PC-9 (cell line): ENCODE results near the gene KCNH2. TPM values are rescaled to one million over a fixed set of nuclear protein-coding genes. Genes with fewer than 3 reads are reported as not detected.

ENCODE experiments used
- BruUV-seq: library from RNA; stranded (reverse); fragments of 400-500 nt; replicated peaks from 2 replicates; lab custom pipeline; 2021; lab: Mats Ljungman, UMichigan
- CTCF ChIA-PET: fragments of 300-600 bp; sonication (Branson Sonifier 250); formaldehyde crosslinking; loops from one replicate; lab custom pipeline; 2022; ENCODE audit warnings: antibody characterized with exemption; lab: Charles Lee
- POLR2A ChIA-PET: fragments of 300-600 bp; sonication (Branson Sonifier 250); formaldehyde crosslinking; loops from one replicate; lab custom pipeline; 2022; ENCODE audit warnings: antibody characterized with exemption; ENCODE audit not compliant: unreplicated experiment; lab: Charles Lee
- DNase-seq, 2 experiments: peaks; one replicate each; pipeline versions ENCODE4 v3.0.0 to v3.0.0-alpha.2; 2015 to 2022; ENCODE audit warnings: mixed read lengths in 1 of 2
- H2AFZ ChIP-seq: fragments of 200-600 bp; sonication (generic); 2 replicates; pipeline ENCODE4 v1.8.1; 2017; ENCODE audit warnings: antibody characterized with exemption
- H3F3A ChIP-seq: fragments of 200-600 bp; sonication (generic); 2 replicates; pipeline ENCODE4 v1.8.1; 2017; ENCODE audit warnings: antibody characterized with exemption, mild to moderate bottlenecking, low read depth; ENCODE audit not compliant: insufficient read depth
- H3K27ac ChIP-seq: fragments of 200-600 bp; sonication (generic); 2 replicates; pipeline ENCODE4 v1.6.1; 2016; ENCODE audit warnings: mixed run types
- H3K27me3 ChIP-seq: fragments of 200-600 bp; sonication (generic); 2 replicates; pipeline ENCODE4 v1.6.1; 2016; ENCODE audit warnings: low read depth, mixed run types; ENCODE audit not compliant: insufficient read depth
- H3K36me3 ChIP-seq: fragments of 200-600 bp; sonication (generic); 2 replicates; pipeline ENCODE4 v1.6.1; 2016; ENCODE audit warnings: low read depth, mixed run types
- H3K4me1 ChIP-seq: fragments of 200-600 bp; sonication (generic); replicated peaks from 2 replicates; pipeline ENCODE4 v1.6.1; 2016; ENCODE audit warnings: mixed run types; ENCODE audit not compliant: insufficient read depth
- H3K4me2 ChIP-seq: fragments of 200-600 bp; sonication (generic); 2 replicates; pipeline ENCODE4 v1.6.1; 2017; ENCODE audit warnings: mixed run types
- H3K4me3 ChIP-seq: fragments of 200-600 bp; sonication (generic); 2 replicates; pipeline ENCODE4 v1.6.1; 2016; ENCODE audit warnings: mixed run types
- H3K79me2 ChIP-seq: fragments of 200-600 bp; sonication (generic); 2 replicates; pipeline ENCODE4 v1.6.1; 2017; ENCODE audit warnings: low read depth, mixed run types
- H3K9me2 ChIP-seq: fragments of 200-600 bp; sonication (generic); 2 replicates; pipeline ENCODE4 v1.8.1; 2017; ENCODE audit warnings: mild to moderate bottlenecking; ENCODE audit not compliant: insufficient read depth
- H3K9me3 ChIP-seq: fragments of 200-600 bp; sonication (generic); 2 replicates; pipeline ENCODE4 v1.8.1; 2016; ENCODE audit warnings: low read depth; ENCODE audit not compliant: insufficient read depth
- H4K20me1 ChIP-seq: fragments of 200-600 bp; sonication (generic); 2 replicates; pipeline ENCODE4 v1.8.1; 2017; ENCODE audit not compliant: insufficient read depth
- EZH2 ChIP-seq: fragments of 200-600 bp; sonication (generic); IDR thresholded peaks from 2 replicates; pipeline ENCODE4 v1.8.0; 2017; ENCODE audit warnings: antibody characterized with exemption, low read depth
- intact Hi-C: fragments of 100-400 bp; cut with micrococcal nuclease; formaldehyde crosslinking; loops from one replicate; pipeline ENCODE4 v1.10.0; 2022; ENCODE audit not compliant: unreplicated experiment
- total RNA-seq: library from RNA; stranded (reverse); gene quantifications from 2 replicates; pipeline ENCODE4 v1.2.3, GENCODE V29; 2021
- TF ChIP-seq, protein P1 (sequence below): fragments of 200-600 bp; sonication (generic); conservative IDR thresholded peaks from 2 replicates; pipeline ENCODE4 v1.6.1; 2017; ENCODE audit warnings: mixed run types, antibody characterized with exemption, mild to moderate bottlenecking, moderate library complexity

The KCNH2 gene
- total RNA-seq, 1 experiment from 2014 or later: 1.5 TPM

DNA sequence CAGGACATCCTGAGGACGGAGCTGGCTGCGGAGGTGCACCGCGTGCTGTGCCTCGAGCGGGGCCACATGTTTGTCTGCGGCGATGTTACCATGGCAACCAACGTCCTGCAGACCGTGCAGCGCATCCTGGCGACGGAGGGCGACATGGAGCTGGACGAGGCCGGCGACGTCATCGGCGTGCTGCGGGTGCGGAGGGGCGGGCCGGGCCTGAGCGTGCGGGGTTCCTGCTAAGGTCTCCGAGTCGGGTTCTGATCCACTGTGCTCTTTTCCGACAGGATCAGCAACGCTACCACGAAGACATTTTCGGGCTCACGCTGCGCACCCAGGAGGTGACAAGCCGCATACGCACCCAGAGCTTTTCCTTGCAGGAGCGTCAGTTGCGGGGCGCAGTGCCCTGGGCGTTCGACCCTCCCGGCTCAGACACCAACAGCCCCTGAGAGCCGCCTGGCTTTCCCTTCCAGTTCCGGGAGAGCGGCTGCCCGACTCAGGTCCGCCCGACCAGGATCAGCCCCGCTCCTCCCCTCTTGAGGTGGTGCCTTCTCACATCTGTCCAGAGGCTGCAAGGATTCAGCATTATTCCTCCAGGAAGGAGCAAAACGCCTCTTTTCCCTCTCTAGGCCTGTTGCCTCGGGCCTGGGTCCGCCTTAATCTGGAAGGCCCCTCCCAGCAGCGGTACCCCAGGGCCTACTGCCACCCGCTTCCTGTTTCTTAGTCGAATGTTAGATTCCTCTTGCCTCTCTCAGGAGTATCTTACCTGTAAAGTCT is 35.8 kb upstream of the KCNH2 start:
- intact Hi-C loops: no loop called here

DNA sequence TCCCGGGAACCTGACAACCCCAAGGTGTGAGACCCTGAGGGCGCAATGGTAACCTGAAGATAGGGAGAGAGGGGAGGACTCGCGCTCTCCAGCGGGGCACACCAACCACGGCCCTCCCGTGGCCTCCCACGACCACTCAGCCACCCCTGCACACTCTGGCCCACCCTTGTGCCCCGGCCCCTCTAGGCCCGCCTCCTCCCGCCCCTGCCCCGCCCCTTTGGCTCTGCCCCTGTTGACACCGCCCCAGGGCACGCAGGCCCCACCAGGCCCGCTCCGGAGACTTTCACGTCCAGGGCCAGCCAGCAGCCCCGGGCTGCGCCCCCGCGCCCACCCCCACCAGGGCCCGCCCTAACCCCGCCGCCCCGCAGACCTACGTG is 35.2 kb upstream of the KCNH2 start:
- Histone ChIP-seq H3K4me2 (no peak overlapping the region), H3K27me3 (no peaks in the 10 kb centered on the region), H3K4me3 (no peak overlapping the region), H3K36me3 (no peaks in the 10 kb centered on the region), H3K9me3 (no peaks in the 10 kb centered on the region), H3K9me2 (no peaks in the 10 kb centered on the region), H3F3A (peaks cover 14% of the 10 kb centered on the region), H2AFZ (no peak overlapping the region), H4K20me1 (no peaks in the 10 kb centered on the region), H3K27ac (no peak overlapping the region), H3K4me1 (peaks cover 18% of the 10 kb centered on the region), H3K79me2 (no peaks in the 10 kb centered on the region)
- TF ChIP-seq EZH2: no peak
- TF ChIP-seq, protein P1, sequence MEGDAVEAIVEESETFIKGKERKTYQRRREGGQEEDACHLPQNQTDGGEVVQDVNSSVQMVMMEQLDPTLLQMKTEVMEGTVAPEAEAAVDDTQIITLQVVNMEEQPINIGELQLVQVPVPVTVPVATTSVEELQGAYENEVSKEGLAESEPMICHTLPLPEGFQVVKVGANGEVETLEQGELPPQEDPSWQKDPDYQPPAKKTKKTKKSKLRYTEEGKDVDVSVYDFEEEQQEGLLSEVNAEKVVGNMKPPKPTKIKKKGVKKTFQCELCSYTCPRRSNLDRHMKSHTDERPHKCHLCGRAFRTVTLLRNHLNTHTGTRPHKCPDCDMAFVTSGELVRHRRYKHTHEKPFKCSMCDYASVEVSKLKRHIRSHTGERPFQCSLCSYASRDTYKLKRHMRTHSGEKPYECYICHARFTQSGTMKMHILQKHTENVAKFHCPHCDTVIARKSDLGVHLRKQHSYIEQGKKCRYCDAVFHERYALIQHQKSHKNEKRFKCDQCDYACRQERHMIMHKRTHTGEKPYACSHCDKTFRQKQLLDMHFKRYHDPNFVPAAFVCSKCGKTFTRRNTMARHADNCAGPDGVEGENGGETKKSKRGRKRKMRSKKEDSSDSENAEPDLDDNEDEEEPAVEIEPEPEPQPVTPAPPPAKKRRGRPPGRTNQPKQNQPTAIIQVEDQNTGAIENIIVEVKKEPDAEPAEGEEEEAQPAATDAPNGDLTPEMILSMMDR: no peak
- no peak for DNase-seq
- no TSS peak for BruUV-seq
- intact Hi-C loops: no loop called here
- ChIA-PET POLR2A (no interaction called here), CTCF (no interaction called here)

More for the DNA sequence above, 35.8 kb upstream of the KCNH2 start:
- TF ChIP-seq, protein P1: no peak
- no peak for TF ChIP-seq EZH2
- no peaks in the 10 kb centered on the region for H3K79me2 ChIP-seq
- H3F3A ChIP-seq: peaks cover 12% of the 10 kb centered on the region
- H4K20me1 ChIP-seq: no peaks in the 10 kb centered on the region
- no TSS peak for BruUV-seq
- H3K9me3 ChIP-seq: no peaks in the 10 kb centered on the region
- no peaks in the 10 kb centered on the region for H3K9me2 ChIP-seq
- H3K4me1 ChIP-seq: peaks cover 18% of the 10 kb centered on the region
- no peak for DNase-seq
- no peak overlapping the region for H3K27ac ChIP-seq
- no peak overlapping the region for H3K4me2 ChIP-seq
- H3K27me3 ChIP-seq: no peaks in the 10 kb centered on the region
- ChIA-PET POLR2A (interaction anchor here (0.7 kb wide), 1 partner anchor 25 kb away, joined by 4 read pairs; no protein-coding TSS in a partner anchor), CTCF (no interaction called here)
- no peak overlapping the region for H3K4me3 ChIP-seq
- no peak overlapping the region for H2AFZ ChIP-seq
- no peaks in the 10 kb centered on the region for H3K36me3 ChIP-seq

DNA sequence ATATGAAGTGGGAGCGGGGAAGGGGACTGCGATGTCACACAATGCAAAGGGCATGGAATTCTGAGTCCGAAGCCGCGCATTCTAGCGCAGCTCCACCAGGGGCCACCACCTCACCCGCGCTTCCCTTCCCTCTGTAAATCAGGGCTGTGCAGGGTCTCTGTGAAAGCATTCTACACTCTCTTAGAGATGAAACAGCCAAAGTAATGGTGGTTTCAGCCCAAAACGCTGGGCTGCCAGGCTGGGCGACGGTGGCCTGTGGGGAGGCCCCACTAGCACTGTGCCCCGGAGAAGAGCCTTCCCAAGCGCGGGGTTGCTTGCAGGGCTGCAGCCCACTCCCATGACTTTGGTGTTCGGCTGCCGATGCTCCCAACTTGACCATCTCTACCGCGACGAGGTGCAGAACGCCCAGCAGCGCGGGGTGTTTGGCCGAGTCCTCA is 34.8 kb upstream of the KCNH2 start:
- Histone ChIP-seq H3K27ac (peak overlapping the region; percentile 31; the same call in 1 of the 2 replicates), H4K20me1 (no peaks in the 10 kb centered on the region), H3K4me2 (no peak overlapping the region), H3K36me3 (no peaks in the 10 kb centered on the region), H3K9me2 (no peaks in the 10 kb centered on the region), H3F3A (peaks cover 16% of the 10 kb centered on the region), H3K4me1 (peaks cover 18% of the 10 kb centered on the region), H2AFZ (no peak overlapping the region), H3K9me3 (no peaks in the 10 kb centered on the region), H3K27me3 (no peaks in the 10 kb centered on the region), H3K4me3 (no peak overlapping the region), H3K79me2 (no peaks in the 10 kb centered on the region)
- TF ChIP-seq, protein P1: no peak
- no peak for TF ChIP-seq EZH2
- CTCF ChIA-PET: interaction anchor here (0.6 kb wide), 1 partner anchor 12 kb away, joined by 3 read pairs; the partner anchor contains the start of gene ATG9B
- no TSS peak for BruUV-seq
- POLR2A ChIA-PET: no interaction called here
- no peak for DNase-seq
- intact Hi-C loops: no loop called here
